NCI-H446 (cell line): ENCODE results near the gene FOXL2NB.

Experiments
- DNase-seq, 2 experiments: peaks; one replicate each; lab custom pipeline; 2025; lab: John Stamatoyannopoulos, UW

FOXL2NB gene

DNA sequence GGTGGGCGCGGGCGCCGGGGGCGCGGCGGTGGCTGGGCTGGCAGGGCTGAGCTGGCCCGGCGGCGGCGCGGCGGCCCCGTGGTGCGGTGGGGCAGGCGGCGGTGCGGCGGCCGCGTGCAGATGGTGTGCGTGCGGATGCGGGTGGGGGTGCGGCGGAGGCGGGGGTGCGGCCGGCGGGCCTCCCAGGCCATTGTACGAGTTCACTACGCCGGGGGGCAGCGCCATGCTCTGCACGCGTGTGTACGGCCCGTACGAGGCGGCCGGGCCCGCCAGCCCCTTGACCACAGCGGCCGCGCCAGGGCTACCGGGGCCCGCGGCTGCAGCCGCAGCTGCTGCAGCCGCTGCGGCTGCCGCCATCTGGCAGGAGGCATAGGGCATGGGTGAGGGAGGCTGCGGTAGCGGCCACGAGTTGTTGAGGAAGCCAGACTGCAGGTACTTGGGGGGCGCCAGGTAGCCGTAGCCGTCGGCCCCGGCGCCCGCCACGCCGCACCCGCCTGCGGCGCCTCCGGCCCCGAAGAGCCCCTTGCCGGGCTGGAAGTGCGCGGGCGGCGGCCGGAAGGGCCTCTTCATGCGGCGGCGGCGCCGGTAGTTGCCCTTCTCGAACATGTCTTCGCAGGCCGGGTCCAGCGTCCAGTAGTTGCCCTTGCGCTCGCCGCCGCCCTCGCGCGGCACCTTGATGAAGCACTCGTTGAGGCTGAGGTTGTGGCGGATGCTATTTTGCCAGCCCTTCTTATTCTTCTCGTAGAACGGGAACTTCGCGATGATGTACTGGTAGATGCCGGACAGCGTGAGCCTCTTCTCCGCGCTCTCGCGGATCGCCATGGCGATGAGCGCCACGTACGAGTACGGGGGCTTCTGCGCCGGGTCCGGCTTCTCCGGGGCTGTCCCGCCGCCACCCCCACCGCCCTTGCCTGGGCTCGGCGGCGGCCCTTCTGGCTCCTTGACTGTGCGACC, 1.0 kb upstream of the FOXL2NB start:
- DNase-seq, result no peak

DNA sequence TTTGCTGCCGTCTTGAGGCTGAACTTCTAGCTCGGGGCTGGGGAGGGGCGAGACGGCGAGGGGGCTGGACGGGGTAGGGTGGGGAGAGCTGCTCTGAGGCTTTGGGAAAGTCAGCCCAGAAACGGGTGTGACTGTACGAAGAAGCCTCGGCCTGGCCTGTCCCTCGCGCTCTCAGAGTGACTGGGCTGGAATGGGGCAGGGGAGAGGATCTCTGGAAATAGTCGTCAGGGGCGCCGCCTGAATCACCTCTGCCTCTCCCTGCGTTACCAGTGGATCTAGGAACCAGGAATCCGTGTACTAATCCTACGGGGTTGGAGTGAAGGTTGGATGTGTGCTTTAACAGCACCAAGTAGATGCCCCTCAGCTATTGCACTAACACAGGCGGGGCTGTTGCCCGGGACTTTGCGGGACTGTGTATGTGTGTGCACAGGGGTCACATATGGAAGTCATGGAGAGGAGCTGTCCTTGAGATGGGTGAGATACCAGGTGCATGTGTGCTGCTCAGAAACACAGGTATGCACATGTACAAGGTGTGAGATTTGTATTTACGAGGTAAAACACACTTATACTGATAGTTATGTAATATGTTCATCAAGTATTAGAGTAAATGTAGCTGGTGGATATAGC, 591 bp downstream of the FOXL2NB start:
- no peak for DNase-seq

DNA sequence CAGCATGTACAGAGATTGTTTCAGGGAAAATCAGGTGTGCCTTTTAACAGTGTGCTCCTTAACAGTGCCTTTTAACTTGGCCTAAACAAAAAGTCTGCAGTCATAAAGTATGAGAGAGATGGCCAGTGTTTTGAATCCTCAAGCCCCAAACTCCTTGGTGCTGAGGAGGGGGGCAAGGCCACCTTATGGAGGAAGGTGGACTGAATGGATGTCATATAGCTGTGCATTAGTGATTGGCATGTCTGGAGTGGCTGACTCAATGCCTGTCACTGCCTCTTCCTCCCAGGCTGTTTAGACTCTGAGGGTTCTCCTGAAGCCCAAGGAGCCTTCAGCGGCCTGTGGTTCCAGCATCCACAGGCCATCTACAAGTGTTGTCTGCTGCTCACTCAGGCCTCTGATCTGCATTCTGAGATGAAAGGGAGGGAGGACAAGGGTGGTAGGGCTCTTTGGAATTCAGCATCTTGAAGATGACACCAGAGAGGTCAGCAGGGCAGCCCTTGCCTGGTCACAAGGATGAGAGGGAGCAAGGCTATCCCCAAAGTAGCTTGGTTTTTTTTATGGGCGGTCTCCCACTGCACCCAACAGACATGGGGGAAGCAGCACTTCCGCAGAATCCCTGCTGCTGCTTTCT, 1.5 kb downstream of the FOXL2NB start:
- DNase-seq, result no peak

DNA sequence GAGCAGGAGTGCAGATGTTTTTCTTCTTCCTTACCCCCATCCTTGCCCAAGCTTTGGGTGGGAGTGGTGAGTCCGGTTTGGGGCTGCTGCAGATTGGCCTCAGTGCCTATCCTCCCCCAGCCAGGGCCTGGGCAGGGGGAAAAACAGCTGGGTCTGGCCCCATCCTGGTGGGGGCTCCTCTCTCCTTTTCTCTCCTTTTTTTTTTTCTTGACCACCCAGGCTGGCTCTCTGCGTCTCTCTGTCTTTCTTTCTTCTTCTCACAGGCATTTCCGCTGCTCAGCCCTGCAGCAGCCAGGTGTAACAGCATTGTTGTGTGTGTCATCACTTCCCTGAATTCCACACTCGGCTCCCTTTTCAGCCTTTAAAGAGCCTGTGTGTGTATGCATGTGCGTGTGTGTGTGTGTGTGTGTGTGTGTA, 2.0 kb downstream of the FOXL2NB start:
- no peak for DNase-seq

DNA sequence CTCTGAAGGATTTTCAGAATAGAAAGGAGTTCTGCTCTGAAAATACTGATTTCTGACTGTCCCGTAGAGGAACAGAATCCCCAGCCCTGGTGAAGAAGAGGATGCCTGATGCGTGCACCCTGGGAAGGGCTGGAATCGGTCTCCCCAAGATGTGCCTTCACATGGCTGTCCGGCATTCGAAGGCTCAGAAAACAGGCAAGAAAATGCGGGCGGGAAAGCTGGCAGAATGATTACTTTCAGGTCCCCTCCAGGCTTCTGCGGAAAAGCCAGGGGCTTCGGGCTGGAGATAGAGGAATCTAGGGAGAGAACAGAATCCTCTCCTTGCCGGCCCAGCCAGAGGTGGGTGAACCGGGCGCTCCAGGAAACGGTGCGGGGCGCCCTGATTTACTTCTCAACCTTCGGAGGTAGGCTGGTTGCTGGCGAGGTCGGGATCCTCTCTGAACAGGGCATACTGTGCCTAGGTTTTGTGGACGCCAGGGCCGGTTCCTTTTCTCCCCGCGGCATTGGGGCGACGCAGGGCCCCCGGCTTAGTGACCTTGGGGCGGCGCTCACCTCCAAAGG, 2.5 kb downstream of the FOXL2NB start:
- DNase-seq, result no peak

DNA sequence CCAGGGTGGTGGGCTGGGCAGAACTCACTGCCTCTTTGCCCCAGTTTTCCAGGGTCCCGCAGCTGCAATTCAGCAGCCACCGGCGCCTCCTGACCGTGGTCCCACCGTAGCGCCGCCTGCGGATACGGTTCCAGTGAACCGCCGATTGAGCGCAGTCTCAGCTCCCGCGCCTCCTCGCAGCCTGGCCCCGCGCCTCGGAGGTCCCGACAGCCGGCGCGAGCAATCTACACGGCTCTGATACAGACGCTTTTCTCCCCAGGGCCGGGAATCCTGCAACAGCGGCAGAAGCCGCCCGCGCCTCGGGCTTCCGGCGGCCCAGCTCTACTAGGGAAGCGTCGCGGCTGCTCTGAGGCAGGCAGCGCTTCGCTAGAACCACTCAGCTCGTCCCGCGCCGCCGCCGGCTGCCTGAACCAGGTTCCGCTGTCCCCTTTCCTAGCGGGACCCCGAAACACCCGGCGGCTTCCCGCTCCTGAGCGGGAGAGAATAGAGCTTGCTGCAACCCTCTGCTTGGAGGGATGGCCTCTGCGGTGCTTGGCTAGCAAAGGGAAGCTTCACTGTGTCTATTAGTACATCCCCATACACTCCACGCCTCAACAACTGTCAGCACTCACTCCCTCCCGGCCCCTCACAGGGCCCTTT, 3.1 kb downstream of the FOXL2NB start:
- no peak for DNase-seq

DNA sequence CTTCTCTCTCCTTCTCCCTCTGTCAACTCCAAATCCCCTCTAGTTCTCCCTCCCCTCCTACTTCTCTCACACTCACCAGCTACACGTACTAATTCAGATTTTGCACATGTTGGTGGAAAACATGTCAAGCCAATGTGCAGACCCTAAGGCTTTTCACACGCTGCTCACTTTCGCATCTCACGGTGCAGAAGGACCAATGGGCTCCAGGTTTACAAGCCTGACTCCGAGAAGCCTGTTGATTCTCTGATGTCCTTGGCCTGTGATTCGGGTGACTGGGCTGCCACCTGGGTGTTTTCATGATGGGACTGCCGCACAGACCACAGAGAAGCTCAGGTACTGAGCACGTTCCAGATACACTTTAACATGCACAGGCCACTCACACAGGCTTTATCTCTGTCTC, 3.7 kb downstream of the FOXL2NB start:
- DNase-seq, result no peak

DNA sequence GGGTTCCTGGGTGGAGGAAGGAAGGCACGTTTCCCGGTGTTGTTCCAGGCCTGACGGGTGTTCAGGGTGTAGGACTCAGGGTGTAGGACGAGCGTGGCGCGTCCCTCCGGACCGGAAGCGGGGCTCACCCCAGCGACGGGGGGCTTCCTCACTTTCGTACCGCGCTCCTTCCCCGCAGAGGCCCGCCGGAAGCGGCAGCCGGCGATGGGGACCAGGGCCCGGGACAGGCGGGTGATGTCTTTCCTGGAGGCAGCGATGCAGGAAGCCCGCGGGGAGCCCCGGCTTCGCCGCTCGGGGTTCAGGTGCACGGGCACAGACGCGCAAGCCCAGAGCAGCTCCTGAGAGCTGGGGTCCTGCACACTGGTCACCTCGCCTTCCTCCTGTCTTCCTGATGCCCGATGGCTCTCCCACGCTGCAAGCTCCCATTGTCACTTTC, 13.4 kb downstream of the FOXL2NB start:
- DNase-seq, result no peak

DNA sequence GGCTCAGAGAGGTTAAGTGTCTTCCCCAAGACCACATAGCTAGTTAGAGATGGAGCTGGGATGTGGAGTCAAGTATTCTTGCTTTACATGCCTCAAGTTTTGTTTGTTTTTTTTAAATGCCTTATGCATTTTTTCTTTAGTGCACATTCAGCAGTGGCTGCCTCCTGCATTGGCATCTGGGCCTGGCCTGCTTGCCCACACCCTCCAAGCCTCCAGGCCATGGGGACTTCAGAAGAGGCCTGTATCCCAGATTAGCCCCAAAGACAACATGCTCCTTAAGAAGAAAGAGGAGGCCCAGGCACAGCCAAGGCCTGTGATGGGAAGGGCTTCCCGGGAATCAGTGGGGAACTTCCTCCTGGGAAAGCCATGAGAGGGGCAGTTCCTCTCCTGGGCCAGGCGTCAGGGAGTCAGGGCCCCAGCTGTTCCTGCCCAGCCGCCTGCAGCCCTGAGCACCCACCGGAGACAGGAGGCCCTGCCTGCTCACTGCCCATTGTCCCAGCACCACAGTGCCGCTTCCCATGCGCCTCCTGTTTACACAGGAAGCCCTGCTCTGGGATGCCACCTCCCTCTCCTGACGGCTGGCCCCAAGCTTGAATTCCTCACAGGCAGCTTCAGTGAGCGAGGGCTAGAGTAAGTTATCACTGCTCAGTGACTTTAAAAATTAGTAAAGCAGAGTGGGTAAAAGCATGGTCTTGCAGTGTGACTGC, 16.0 kb downstream of the FOXL2NB start:
- no peak for DNase-seq

DNA sequence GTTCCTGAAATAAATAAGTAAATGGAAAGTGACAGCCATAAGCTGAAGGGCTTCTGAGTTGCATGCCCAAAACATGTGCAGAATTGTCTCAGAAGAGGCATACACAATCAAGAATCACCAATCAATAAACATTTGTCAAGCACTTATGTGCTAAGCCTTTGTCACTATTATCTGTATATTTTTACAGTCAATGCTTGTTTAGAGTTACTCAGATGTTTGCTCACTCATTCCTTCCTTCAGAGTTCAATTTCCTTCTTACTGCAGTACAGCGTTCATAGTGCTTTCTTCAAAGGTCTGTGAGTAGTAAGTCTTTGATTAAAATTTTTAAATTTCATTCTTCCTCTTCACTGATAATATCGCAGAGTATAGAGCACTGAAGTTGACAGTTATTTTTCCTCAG, 17.2 kb downstream of the FOXL2NB start:
- no peak for DNase-seq

DNA sequence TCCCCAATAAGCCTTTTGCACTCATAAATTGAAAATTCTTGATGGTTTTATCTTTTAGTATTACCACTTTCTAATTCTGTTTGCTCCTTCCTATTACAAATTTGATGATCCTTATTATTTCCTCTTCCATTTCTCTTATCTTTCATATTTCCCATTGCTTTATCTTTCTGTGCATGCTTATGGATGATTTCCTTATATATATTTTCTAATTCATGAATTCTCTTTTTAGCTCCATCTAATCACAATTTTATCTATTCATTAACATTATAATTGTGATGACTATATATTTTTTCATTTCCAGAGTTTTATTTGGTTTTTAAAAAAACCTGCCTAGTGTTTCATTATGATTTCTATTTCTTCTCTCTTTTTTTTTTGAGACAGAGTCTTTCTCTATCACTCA, 17.9 kb downstream of the FOXL2NB start:
- DNase-seq, result no peak

DNA sequence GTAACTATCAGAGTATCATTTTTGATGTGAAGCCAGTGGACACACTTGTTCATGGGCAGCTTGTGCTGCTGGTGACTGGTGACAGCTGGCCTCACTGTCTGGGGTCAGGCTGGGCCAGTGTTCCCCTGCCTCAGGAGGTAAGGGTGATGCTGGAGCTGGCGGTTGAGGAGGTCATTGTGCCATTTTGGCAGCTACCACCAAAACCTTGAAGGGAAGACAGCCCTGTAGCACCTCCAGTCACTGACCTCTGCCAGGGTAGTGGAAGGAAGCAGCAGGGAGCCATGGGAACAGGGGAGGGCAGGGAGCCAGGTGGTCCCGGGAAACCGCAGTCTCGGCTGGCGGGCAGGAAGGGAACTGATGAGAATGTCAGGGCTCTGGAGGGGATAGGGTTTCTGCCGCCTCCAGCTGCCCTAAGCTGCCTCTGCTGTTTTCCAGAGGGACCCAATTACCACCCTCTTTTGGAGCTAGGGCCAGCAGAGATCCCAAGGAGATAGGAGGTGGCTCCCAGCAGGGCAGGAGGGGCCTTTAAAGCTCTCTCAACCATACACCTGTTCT, 24.8 kb downstream of the FOXL2NB start:
- DNase-seq, result no peak

DNA sequence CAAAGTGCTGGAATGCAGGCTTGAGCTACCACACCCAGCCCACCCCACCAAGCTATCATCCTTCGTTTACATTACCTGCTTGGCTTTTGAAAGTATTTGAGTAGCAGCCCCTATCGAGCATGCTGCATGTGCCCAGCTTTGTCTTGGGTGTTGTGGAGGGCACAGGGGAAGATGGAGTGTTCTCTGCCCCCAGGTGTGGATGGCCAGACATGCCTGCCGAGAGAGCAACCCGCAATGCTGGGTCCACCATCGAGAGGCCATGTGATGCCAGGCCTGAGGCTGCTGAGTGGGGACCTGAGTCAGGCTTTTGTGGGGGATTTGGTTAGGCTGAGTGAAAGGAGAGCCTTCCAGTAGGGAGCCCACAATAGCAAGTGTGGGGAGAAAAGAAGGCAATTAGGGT, 25.9 kb downstream of the FOXL2NB start:
- no peak for DNase-seq

DNA sequence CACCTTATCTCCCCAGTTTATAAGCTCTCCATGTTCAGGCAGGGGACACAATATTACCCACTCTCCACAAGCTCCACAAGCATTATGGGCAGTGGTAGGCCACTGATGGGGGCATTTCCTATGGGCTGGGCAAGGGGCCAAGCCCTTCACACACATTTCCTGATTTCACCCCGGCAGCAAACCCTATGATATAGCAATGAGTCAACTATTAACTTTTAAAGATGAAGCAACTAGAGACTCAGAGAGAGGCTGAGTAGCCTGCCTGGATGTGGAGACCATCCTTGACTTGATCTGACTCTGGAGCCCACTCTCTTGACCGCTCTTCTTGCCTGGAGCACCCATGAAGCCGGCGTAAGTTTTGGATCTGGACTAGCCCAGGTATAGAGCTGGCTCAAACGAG, 27.4 kb downstream of the FOXL2NB start:
- no peak for DNase-seq

DNA sequence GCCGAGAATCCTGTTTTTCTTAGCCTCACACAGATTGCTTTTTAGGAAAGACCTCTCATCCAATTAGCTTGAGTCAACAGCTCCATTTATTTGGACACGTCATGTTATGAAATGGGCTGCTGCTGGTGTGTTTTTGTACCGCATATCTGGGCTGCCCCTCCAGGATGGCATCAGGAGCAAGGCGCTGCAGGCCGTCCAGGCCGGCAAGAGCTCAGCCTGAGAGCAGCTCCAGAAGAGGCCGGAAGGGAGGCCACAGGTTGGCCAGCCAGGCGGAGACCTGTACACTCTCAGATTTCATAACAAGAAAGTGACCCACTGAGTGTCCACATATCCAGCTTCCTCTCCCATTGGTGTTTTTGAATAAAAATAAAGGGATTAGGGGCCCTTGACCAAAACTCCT, 28.3 kb downstream of the FOXL2NB start:
- no peak for DNase-seq

DNA sequence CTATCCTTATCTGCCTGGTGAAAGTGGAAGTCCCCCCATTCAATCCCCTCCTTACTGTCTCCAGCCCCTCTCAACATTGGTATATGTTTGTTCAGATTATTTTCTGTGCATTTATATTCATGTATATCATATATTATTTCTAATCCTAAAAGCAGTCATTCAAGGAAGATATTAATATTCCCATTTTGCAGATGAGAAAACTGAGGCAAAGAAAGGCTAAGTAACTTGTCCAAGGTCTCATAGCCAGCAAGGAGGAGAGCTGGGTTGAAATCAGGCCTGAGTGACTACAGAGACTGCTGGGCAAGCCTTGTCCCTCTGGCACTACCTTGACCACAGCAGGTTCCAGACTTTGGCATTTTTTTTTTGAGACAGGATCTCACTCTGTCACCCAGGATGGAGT, 29.0 kb downstream of the FOXL2NB start:
- no peak for DNase-seq

DNA sequence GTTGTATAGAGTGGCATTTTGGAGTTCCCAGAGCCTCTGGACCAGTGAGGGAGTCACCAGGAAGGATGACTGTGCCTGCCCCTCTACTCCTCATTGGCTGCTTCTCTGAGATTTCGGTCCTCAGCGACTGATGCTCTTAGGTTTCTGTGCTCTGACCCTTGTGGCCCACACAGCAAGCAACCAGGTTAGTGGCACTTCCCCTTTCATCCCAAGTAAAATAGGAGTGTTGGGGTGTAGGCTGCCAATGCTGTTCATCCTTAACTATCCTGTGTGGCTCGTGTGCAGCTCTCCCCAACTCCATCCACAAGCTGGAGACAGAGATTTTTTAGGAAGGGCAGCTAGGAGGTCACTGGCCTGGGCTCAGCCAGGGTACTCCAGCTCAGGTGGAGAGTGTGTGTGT, 37.8 kb downstream of the FOXL2NB start:
- no peak for DNase-seq

DNA sequence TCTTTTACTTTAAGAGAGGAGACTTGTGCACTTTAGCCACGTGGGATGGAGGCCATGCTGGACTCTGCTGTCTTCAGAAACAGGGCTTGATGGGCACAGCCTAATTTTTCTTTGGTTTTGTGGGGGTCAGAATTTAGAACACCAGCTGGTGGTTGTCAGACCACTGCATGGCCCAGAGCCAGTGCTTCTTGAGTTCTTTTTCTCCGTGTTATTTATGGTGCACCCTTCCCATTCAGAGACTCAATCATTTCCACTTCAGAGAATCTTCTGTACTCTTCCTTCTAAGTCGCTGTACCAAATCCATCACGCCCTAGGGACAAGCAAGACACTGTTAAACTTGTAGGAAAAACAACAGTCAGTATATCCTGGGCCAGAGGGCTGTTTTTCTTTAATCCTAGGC, 38.9 kb downstream of the FOXL2NB start:
- DNase-seq, result peak in 1 of 2 experiments; percentile 50

DNA sequence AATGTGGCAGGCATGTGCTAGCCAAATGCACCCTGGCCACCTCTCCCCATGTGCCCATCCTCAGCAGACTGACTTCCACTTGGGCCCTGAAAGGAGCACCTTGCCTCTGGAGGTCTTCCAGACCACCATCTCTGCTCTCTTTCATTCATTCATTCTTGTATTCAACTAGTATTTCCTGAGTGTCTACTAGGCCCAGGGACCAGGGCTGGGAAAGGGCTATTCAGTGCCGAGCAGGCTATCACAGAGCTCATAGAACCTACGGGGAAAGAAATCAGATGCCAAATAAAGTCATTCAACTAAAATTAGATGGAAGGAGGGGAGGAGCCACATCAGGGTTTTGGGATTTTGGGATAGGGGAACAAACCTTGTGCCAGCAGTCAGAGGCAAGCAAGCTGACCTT, 40.2 kb downstream of the FOXL2NB start:
- peak in 1 of 2 experiments; percentile 68 for DNase-seq

DNA sequence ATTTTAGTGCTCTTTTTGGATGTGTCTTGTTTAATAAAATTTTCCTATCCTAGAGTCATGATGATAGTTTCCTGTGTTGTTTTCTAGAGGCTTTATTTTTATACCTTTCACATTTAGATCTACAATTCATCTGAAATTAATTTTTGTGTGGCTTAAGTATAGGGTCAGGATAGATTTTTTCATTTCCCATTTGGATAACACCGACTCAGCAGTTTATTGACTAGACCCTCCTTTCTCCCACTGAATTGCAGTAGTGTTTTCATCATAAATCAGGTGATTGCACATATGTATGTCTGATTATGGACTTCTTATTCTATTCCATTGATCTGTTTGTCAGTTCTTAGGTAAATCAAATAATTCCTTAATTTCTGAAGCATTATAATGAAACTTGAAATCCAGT, 48.7 kb downstream of the FOXL2NB start:
- DNase-seq, result no peak
